HG02870 (cell line): Measurements from ENCODE around the gene TRAFD1.

ENCODE experiments used
- ATAC-seq: cut with Tn5 transposase; IDR thresholded peaks from one replicate; pipeline ENCODE4 v1.9.1; 2021; ENCODE audit warnings: mild to moderate bottlenecking, moderate library complexity; ENCODE audit not compliant: unreplicated experiment

Gene TRAFD1

GRCh38 chr12:112198120-112198733 lies 72.9 kb downstream of the TRAFD1 start:
- ATAC-seq: no peak

DNA sequence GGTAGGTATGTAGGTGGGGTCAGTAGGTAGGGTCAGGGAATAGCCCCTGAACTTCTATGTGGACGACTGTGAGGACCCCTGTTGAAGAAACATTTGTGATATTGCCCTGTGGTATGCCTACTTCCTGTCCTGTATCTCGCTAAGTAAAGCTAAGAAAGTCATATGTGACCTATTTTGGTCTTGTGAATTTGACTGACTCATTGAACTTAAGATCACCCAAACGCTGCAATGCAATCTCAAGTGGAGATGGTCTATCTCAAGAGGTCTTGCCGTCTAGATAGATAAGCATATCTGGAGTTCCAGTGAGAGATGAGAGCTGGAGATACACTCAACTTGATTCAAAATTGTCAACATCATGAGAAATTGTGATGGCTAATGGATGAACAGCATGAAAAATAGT lies 73.8 kb downstream of the TRAFD1 start:
- ATAC-seq: no peak
